Hepatocyte (in vitro differentiated cells): ENCODE measurements around the gene PICALM.

Experiments
- EZH2 ChIP-seq: fragments of 200-600 bp; sonication (generic); IDR thresholded peaks from 2 replicates; pipeline ENCODE4 v1.6.1; 2016; ENCODE audit warnings: antibody characterized with exemption, mild to moderate bottlenecking, borderline replicate concordance
- TF ChIP-seq, protein P1 (sequence below): fragments of 200-600 bp; sonication (generic); IDR thresholded peaks from 2 replicates; pipeline ENCODE4 v1.5.1; 2016; ENCODE audit warnings: antibody characterized with exemption, mild to moderate bottlenecking; ENCODE audit not compliant: poor library complexity

- TF ChIP-seq, protein P1, sequence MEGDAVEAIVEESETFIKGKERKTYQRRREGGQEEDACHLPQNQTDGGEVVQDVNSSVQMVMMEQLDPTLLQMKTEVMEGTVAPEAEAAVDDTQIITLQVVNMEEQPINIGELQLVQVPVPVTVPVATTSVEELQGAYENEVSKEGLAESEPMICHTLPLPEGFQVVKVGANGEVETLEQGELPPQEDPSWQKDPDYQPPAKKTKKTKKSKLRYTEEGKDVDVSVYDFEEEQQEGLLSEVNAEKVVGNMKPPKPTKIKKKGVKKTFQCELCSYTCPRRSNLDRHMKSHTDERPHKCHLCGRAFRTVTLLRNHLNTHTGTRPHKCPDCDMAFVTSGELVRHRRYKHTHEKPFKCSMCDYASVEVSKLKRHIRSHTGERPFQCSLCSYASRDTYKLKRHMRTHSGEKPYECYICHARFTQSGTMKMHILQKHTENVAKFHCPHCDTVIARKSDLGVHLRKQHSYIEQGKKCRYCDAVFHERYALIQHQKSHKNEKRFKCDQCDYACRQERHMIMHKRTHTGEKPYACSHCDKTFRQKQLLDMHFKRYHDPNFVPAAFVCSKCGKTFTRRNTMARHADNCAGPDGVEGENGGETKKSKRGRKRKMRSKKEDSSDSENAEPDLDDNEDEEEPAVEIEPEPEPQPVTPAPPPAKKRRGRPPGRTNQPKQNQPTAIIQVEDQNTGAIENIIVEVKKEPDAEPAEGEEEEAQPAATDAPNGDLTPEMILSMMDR, result no peak
- no peak for TF ChIP-seq EZH2
These were observed 5.3 kb downstream of the PICALM start for GRCh38 chr11:86063536-86063935.
